Measurements from ENCODE around the gene LCOR. TPM values are rescaled to one million over a fixed set of nuclear protein-coding genes. Genes with fewer than 3 reads are reported as not detected.
"Not testable (repeated sequence)": the region's sequence is repeated elsewhere in the genome, so short reads cannot be mapped to it uniquely, and the experiment has no call there.

Gene LCOR
- total RNA-seq: 26.2 and 31.9 TPM in 2 replicates

GRCh38 chr10:96831867-96832720 lies at the start of gene LCOR:
TSS of gene LCOR (plus strand) at chr10:96832298. CDS start at chr10:96949058, 116,760 bp downstream.
- DNase-seq (ENCODE audit: low spot score): peak; percentile 76
- intact Hi-C loops (cut with micrococcal nuclease): loop anchor here (2.0 to 10.0 kb wide), 14 partner anchors 61 to 905 kb away; partner anchors contain the start of genes ARHGAP19, CCNJ, MMS19 and PI4K2A
- H3K4me3 Mint-ChIP-seq: peak within 1 kb of the TSS; percentile 89
- peaks cover 53% of the 10 kb centered on the region for H3K4me1 Mint-ChIP-seq (ENCODE audit: low read depth)
- H3K9me3 Mint-ChIP-seq: no peaks in the 10 kb centered on the region
- peak within 1 kb of the TSS; percentile 96 for H3K27ac Mint-ChIP-seq
- H3K27me3 Mint-ChIP-seq (ENCODE audit: insufficient read depth): peaks cover 2% of the 10 kb centered on the region
- peaks cover 8% of the 10 kb centered on the region for H3K36me3 Mint-ChIP-seq (ENCODE audit: low read depth)

GRCh38 chr10:96784253-96784652 lies 47.8 kb upstream of the LCOR start:
- intact Hi-C loops (cut with micrococcal nuclease): no loop called here
- DNase-seq (ENCODE audit: low spot score): no peak
- no peaks in the 10 kb centered on the region for H3K4me1 Mint-ChIP-seq (ENCODE audit: low read depth)
- no peak overlapping the region for H3K4me3 Mint-ChIP-seq
- H3K27me3 Mint-ChIP-seq (ENCODE audit: insufficient read depth): peaks cover 7% of the 10 kb centered on the region
- no peak overlapping the region for H3K27ac Mint-ChIP-seq
- H3K36me3 Mint-ChIP-seq (ENCODE audit: low read depth): no peaks in the 10 kb centered on the region
- no peaks in the 10 kb centered on the region for H3K9me3 Mint-ChIP-seq

- Mint-ChIP-seq H3K36me3 (ENCODE audit: low read depth) (no peaks in the 10 kb centered on the region), H3K27ac (no peak overlapping the region), H3K4me3 (no peak overlapping the region), H3K4me1 (ENCODE audit: low read depth) (no peaks in the 10 kb centered on the region), H3K9me3 (no peaks in the 10 kb centered on the region), H3K27me3 (ENCODE audit: insufficient read depth) (peaks cover 12% of the 10 kb centered on the region)
- peak; percentile 33 for DNase-seq (ENCODE audit: low spot score)
- intact Hi-C loops (cut with micrococcal nuclease): loop anchor here (1.0 kb wide), 2 partner anchors 41 to 236 kb away; no protein-coding TSS in a partner anchor
These were observed 42.5 kb upstream of the LCOR start for GRCh38 chr10:96789571-96790108.

- Mint-ChIP-seq H3K4me1 (ENCODE audit: low read depth) (no peaks in the 10 kb centered on the region), H3K27ac (no peak overlapping the region), H3K27me3 (ENCODE audit: insufficient read depth) (peaks cover 5% of the 10 kb centered on the region), H3K9me3 (no peaks in the 10 kb centered on the region), H3K36me3 (ENCODE audit: low read depth) (no peaks in the 10 kb centered on the region), H3K4me3 (no peak overlapping the region)
- DNase-seq (ENCODE audit: low spot score): no peak
- intact Hi-C loops (cut with micrococcal nuclease): no loop called here
These were observed 40.2 kb upstream of the LCOR start for GRCh38 chr10:96791902-96792301.

- H3K4me1 Mint-ChIP-seq (ENCODE audit: low read depth): no peaks in the 10 kb centered on the region
- no peak for DNase-seq (ENCODE audit: low spot score)
- H3K36me3 Mint-ChIP-seq (ENCODE audit: low read depth): no peaks in the 10 kb centered on the region
These were observed 37.0 kb upstream of the LCOR start for GRCh38 chr10:96794836-96795733.

GRCh38 chr10:96797485-96797884 lies 34.6 kb upstream of the LCOR start:
- Mint-ChIP-seq H3K4me3 (no peak overlapping the region), H3K27me3 (ENCODE audit: insufficient read depth) (no peaks in the 10 kb centered on the region), H3K36me3 (ENCODE audit: low read depth) (no peaks in the 10 kb centered on the region), H3K4me1 (ENCODE audit: low read depth) (no peaks in the 10 kb centered on the region), H3K27ac (no peak overlapping the region), H3K9me3 (no peaks in the 10 kb centered on the region)
- DNase-seq (ENCODE audit: low spot score): no peak
- intact Hi-C loops (cut with micrococcal nuclease): no loop called here

More at GRCh38 chr10:96794836-96795733, 37.0 kb upstream of the LCOR start:
- H3K9me3 Mint-ChIP-seq: no peaks in the 10 kb centered on the region
- peaks cover 5% of the 10 kb centered on the region for H3K27me3 Mint-ChIP-seq (ENCODE audit: insufficient read depth)
- H3K4me3 Mint-ChIP-seq: no peak overlapping the region
- H3K27ac Mint-ChIP-seq: no peak overlapping the region
- intact Hi-C loops (cut with micrococcal nuclease): no loop called here

GRCh38 chr10:96803288-96803664 lies 28.8 kb upstream of the LCOR start:
- intact Hi-C loops (cut with micrococcal nuclease): no loop called here
- Mint-ChIP-seq H3K4me3 (no peak overlapping the region), H3K9me3 (no peaks in the 10 kb centered on the region), H3K27me3 (ENCODE audit: insufficient read depth) (peaks cover 8% of the 10 kb centered on the region), H3K36me3 (ENCODE audit: low read depth) (no peaks in the 10 kb centered on the region), H3K4me1 (ENCODE audit: low read depth) (no peaks in the 10 kb centered on the region), H3K27ac (no peak overlapping the region)
- no peak for DNase-seq (ENCODE audit: low spot score)

GRCh38 chr10:96814264-96814663 lies 17.8 kb upstream of the LCOR start:
- H3K4me3 Mint-ChIP-seq: no peak overlapping the region
- no peaks in the 10 kb centered on the region for H3K4me1 Mint-ChIP-seq (ENCODE audit: low read depth)
- no peaks in the 10 kb centered on the region for H3K36me3 Mint-ChIP-seq (ENCODE audit: low read depth)
- H3K27ac Mint-ChIP-seq: no peak overlapping the region
- no peaks in the 10 kb centered on the region for H3K9me3 Mint-ChIP-seq
- H3K27me3 Mint-ChIP-seq (ENCODE audit: insufficient read depth): peaks cover 21% of the 10 kb centered on the region
- DNase-seq (ENCODE audit: low spot score): no peak
- intact Hi-C loops (cut with micrococcal nuclease): no loop called here

- H3K4me3 Mint-ChIP-seq; H3K27ac Mint-ChIP-seq; intact Hi-C loops (cut with micrococcal nuclease); H3K9me3 Mint-ChIP-seq; H3K36me3 Mint-ChIP-seq (ENCODE audit: low read depth); H3K27me3 Mint-ChIP-seq (ENCODE audit: insufficient read depth); H3K4me1 Mint-ChIP-seq (ENCODE audit: low read depth); DNase-seq (ENCODE audit: low spot score): not testable (repeated sequence)
These were observed 13.1 kb upstream of the LCOR start for GRCh38 chr10:96818971-96819370.

GRCh38 chr10:96820765-96821164 lies 11.3 kb upstream of the LCOR start:
- DNase-seq (ENCODE audit: low spot score): no peak
- H3K4me3 Mint-ChIP-seq: no peak overlapping the region
- no peaks in the 10 kb centered on the region for H3K36me3 Mint-ChIP-seq (ENCODE audit: low read depth)

GRCh38 chr10:96826438-96826837 lies 5.7 kb upstream of the LCOR start:
- Mint-ChIP-seq H3K27me3 (ENCODE audit: insufficient read depth) (peaks cover 4% of the 10 kb centered on the region), H3K27ac (no peak overlapping the region), H3K36me3 (ENCODE audit: low read depth) (peaks cover 1% of the 10 kb centered on the region), H3K9me3 (no peaks in the 10 kb centered on the region), H3K4me1 (ENCODE audit: low read depth) (peaks cover 15% of the 10 kb centered on the region), H3K4me3 (no peak overlapping the region)
- intact Hi-C loops (cut with micrococcal nuclease): no loop called here
- no peak for DNase-seq (ENCODE audit: low spot score)

More at GRCh38 chr10:96820765-96821164, 11.3 kb upstream of the LCOR start:
- peaks cover 2% of the 10 kb centered on the region for H3K27me3 Mint-ChIP-seq (ENCODE audit: insufficient read depth)
- H3K4me1 Mint-ChIP-seq (ENCODE audit: low read depth): no peaks in the 10 kb centered on the region
- no peaks in the 10 kb centered on the region for H3K9me3 Mint-ChIP-seq
- no peak overlapping the region for H3K27ac Mint-ChIP-seq
- intact Hi-C loops (cut with micrococcal nuclease): no loop called here

GRCh38 chr10:96828609-96829008 lies 3.5 kb upstream of the LCOR start:
- Mint-ChIP-seq H3K9me3 (no peaks in the 10 kb centered on the region), H3K4me1 (ENCODE audit: low read depth) (peaks cover 21% of the 10 kb centered on the region), H3K27me3 (ENCODE audit: insufficient read depth) (peaks cover 4% of the 10 kb centered on the region), H3K4me3 (no peak overlapping the region), H3K36me3 (ENCODE audit: low read depth) (peaks cover 2% of the 10 kb centered on the region), H3K27ac (no peak overlapping the region)
- DNase-seq (ENCODE audit: low spot score): no peak
- intact Hi-C loops (cut with micrococcal nuclease): no loop called here

Data from activated T-helper 1 cell treated with anti-CD3 and anti-CD28 coated beads, Interleukin-12 subunit alpha, Interleukin-12 subunit beta, Interleukin-2, Interleukin-4 antibody, amounts not matched to agents 30 ng/mL and 10 ng/mL and 1 ng/mL, durations not matched to agents 14 hours and 24 hours and 36 hours (primary cell).